GM06990 (cell line): ENCODE data around the gene MGP.

Experiments used
- DNase-seq: peaks from one replicate; pipeline ENCODE4 v3.0.0-alpha.2; 2011; ENCODE audit not compliant: insufficient read length; ENCODE audit errors: extremely low read depth
- H3K27me3 ChIP-seq: replicated peaks from 2 replicates; pipeline ENCODE4 v1.6.0; 2011; ENCODE audit warnings: low read length; ENCODE audit not compliant: control insufficient read depth, insufficient read depth
- H3K36me3 ChIP-seq: 2 replicates; pipeline ENCODE4 v1.5.1; 2011; ENCODE audit warnings: low read length; ENCODE audit not compliant: control insufficient read depth, insufficient read depth
- H3K4me3 ChIP-seq: replicated peaks from 2 replicates; pipeline ENCODE4 v1.5.1; 2011; ENCODE audit warnings: low read depth, mild to moderate bottlenecking, control low read depth, low read length
- TF ChIP-seq, protein P1 (sequence below): IDR thresholded peaks from 2 replicates; pipeline ENCODE4 v1.5.1; 2011; ENCODE audit warnings: low read length, control low read depth, mild to moderate bottlenecking, inconsistent platforms; ENCODE audit not compliant: insufficient read depth, poor library complexity, severe bottlenecking

Gene MGP

DNA sequence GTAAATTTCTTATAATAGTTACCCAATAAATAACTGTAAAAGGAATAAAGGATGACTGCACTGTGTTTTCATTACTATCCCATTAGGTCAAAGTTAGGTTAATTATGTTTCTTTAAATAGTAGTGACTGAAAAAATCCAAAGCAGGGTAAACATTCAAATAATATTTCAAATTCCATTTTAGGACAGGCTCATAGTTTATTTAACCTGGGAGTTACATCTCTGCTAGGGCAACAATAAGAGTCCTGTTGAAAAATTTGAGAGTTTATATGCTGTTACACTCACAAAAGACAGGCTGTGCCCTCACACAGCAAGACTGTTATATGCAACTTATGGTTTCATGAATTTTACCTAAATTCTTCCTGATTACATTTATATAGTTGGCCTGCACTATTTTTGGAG lies 44.6 kb upstream of the MGP start:
- Histone ChIP-seq H3K36me3 (no peaks in the 10 kb centered on the region), H3K27me3 (no peaks in the 10 kb centered on the region), H3K4me3 (no peak overlapping the region)
- TF ChIP-seq, protein P1, sequence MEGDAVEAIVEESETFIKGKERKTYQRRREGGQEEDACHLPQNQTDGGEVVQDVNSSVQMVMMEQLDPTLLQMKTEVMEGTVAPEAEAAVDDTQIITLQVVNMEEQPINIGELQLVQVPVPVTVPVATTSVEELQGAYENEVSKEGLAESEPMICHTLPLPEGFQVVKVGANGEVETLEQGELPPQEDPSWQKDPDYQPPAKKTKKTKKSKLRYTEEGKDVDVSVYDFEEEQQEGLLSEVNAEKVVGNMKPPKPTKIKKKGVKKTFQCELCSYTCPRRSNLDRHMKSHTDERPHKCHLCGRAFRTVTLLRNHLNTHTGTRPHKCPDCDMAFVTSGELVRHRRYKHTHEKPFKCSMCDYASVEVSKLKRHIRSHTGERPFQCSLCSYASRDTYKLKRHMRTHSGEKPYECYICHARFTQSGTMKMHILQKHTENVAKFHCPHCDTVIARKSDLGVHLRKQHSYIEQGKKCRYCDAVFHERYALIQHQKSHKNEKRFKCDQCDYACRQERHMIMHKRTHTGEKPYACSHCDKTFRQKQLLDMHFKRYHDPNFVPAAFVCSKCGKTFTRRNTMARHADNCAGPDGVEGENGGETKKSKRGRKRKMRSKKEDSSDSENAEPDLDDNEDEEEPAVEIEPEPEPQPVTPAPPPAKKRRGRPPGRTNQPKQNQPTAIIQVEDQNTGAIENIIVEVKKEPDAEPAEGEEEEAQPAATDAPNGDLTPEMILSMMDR, result no peak
- DNase-seq, result no peak

DNA sequence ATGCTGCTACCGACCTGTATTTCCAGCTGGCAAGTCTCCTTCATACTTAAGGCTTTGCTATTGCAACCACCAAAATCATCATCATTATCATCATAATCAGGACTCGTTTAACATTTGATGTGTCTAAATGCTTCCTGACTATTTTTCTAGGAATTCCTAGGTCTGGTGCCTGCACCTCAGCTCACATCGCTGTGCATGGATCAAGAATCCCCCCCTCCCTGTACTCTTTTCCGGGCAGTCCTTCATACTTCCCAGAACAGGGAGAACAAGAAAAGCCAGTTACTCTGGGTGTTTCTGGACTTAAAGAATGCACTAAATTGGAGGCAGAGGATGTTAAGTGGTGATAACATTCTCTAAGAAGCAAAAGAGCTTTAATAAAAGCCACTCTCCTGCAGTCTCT lies 43.3 kb upstream of the MGP start:
- TF ChIP-seq, protein P1, result no peak
- no peak for DNase-seq
- Histone ChIP-seq H3K4me3 (no peak overlapping the region), H3K36me3 (no peaks in the 10 kb centered on the region), H3K27me3 (no peaks in the 10 kb centered on the region)

DNA sequence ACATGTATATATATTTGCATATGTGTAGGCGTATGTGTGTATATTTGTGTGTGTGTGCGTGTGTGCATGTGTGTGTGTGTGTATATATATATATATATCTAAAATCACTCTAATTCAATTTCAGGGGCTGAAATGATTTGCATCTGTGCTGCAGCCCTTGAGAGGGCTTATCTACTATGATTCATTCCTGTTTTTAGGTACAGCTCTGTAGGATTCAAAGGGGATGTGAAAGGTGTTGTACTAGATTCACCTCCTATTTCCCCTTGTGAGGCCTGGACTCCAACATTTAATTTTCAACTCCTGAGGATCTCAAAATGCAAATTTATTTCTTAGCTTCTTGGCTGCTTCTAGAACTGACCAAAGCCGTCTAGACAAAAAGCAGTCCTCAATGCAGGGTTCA lies 41.6 kb upstream of the MGP start:
- Histone ChIP-seq H3K36me3 (no peaks in the 10 kb centered on the region), H3K4me3 (no peak overlapping the region), H3K27me3 (no peaks in the 10 kb centered on the region)
- TF ChIP-seq, protein P1, result no peak
- DNase-seq, result no peak

DNA sequence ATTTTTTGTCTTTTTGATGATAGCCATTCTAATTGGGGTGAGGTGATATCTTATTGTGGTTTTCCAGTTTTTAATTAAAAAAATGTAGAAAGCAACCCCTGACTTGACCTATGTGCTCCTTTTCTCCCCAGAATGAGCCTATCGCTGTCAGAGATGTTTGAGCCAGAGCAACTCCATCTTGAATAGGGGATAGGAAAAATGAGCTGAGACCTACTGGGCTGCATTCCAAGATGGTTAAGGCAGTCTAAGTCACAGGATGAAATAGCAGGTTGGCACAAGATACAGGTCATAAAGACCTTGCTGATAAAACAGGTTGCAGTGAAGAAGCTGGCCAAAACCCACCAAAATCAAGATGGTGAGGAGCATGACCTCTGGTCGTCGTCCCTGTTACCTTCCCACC lies 38.9 kb upstream of the MGP start:
- no peak for DNase-seq
- TF ChIP-seq, protein P1, result no peak
- H3K36me3 ChIP-seq, result no peaks in the 10 kb centered on the region
- no peaks in the 10 kb centered on the region for H3K27me3 ChIP-seq
- no peak overlapping the region for H3K4me3 ChIP-seq

DNA sequence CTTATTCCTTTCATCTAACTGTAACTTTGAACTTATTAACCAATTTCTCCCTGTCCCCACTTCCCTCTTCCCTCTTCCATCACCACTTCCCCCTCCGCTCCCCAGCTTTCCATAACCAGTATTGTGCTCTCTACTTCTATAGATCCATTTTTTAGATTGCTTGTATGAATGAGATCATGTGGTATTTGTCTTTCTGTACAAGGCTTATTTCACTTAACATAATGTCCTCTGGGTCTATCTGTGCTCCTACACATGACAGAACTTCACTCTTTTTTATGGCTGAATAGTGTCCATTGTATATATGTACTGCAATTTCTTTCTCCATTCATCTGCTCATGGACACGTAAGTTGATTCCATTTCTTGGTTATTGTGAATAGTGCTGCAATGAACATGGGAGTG lies 38.3 kb upstream of the MGP start:
- DNase-seq, result no peak
- TF ChIP-seq, protein P1, result no peak
- H3K4me3 ChIP-seq, result no peak overlapping the region
- no peaks in the 10 kb centered on the region for H3K27me3 ChIP-seq
- no peaks in the 10 kb centered on the region for H3K36me3 ChIP-seq

DNA sequence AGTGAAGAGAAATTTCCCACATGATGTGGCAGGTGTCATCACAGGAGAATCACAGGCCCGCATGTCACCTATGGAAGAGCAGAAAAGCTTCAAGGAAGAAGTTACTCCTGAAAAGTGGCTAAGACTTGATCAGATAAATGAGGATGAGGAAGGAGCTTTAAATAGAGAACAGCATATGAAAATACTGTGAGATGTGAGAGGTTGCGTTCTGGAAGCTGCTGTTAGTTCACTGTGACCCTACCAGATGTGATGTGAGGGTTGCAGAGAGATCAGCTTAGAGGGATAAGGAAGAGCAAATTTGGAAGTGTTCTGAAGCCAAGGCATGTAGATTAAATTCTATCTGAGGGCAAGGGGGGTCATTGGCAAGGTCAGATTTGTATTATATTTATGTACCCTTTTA lies 35.6 kb upstream of the MGP start:
- no peak overlapping the region for H3K4me3 ChIP-seq
- TF ChIP-seq, protein P1, result no peak
- no peak for DNase-seq
- H3K27me3 ChIP-seq, result no peaks in the 10 kb centered on the region
- H3K36me3 ChIP-seq, result no peaks in the 10 kb centered on the region; the same call in 1 of the 2 replicates
